ENCODE data around the gene TENM4. TPM values are rescaled to one million over a fixed set of nuclear protein-coding genes. Genes with fewer than 3 reads are reported as not detected.

TENM4 gene
- polyA plus RNA-seq, 1 of the 3 experiments (the other 2 are of a cell fraction), result 16.7 TPM

DNA sequence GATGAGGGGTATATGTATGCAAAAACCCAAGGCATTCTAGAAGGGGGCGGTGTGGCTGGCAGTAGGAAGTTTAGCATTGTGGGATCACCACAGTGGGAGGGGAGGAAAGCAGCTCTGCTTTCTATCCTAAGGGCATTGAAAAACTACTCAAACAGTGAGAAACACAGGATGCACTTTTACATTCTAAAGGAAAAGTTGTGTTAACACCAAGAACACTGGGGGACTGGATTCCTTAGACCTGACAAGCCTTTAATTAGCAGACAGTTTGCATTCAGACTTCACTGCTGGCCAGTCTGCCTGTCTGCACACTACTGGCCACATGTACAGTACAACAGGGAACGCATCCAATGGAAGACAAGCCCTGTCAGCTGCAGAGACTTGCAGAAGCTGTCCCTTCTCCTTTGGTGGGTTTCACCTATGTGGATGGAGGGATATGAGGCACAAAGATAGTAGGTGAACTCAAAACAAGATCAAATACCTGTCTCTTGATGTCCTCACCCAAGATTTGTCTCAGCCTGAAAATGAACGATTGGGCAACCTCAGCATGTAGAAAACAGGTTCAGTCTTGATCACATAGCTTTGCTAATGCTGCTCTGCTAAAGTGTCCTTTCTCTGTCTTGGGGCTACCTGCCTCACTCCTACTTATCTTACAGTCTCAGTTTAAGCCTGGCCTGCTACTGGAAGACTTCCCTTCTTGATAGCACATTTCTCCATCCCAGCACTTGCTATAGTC lies 64.8 kb downstream of the TENM4 start (continued):
- TF ChIP-seq, protein P1, sequence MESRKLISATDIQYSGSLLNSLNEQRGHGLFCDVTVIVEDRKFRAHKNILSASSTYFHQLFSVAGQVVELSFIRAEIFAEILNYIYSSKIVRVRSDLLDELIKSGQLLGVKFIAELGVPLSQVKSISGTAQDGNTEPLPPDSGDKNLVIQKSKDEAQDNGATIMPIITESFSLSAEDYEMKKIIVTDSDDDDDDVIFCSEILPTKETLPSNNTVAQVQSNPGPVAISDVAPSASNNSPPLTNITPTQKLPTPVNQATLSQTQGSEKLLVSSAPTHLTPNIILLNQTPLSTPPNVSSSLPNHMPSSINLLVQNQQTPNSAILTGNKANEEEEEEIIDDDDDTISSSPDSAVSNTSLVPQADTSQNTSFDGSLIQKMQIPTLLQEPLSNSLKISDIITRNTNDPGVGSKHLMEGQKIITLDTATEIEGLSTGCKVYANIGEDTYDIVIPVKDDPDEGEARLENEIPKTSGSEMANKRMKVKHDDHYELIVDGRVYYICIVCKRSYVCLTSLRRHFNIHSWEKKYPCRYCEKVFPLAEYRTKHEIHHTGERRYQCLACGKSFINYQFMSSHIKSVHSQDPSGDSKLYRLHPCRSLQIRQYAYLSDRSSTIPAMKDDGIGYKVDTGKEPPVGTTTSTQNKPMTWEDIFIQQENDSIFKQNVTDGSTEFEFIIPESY (IDR thresholded peaks at IDR 0.05; ENCODE audit: borderline replicate concordance, low read depth), result no peak
- TF ChIP-seq GABPA (IDR thresholded peaks at IDR 0.05; ENCODE audit: low read depth) (no peak), TAF1 (IDR thresholded peaks at IDR 0.05; ENCODE audit: borderline replicate concordance, low read depth, low read length) (no peak), POLR2AphosphoS5 (IDR thresholded peaks at IDR 0.05; ENCODE audit: low read depth, low read length) (no peak), FOXM1 (IDR thresholded peaks at IDR 0.05; ENCODE audit: low read depth) (no peak)
- TF ChIP-seq, protein P2, sequence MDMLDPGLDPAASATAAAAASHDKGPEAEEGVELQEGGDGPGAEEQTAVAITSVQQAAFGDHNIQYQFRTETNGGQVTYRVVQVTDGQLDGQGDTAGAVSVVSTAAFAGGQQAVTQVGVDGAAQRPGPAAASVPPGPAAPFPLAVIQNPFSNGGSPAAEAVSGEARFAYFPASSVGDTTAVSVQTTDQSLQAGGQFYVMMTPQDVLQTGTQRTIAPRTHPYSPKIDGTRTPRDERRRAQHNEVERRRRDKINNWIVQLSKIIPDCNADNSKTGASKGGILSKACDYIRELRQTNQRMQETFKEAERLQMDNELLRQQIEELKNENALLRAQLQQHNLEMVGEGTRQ (IDR thresholded peaks at IDR 0.05; ENCODE audit: borderline replicate concordance, low read depth, low read length), result no peak

DNA sequence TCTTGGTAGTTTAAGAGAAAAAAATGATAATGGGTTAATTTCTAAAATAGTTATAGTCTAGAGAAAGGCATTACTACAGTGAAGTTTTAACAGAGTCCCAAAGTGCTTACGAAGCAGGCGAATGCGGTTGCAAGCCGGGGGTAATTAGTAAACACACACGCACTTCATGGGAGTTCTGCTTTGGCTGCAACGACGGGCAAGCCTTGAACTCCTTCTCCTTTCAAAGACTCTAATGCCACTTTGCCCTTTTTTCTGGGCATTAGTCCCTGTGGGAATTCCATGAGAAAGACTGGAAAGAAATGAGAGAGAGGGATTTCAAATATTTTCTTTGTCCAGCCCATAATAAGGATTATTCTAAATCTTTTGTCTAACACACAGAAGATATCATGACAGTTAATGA lies 66.1 kb downstream of the TENM4 start:
- no peak overlapping the region for H3K9ac ChIP-seq
- no peaks in the 10 kb centered on the region for H3K9me2 ChIP-seq
- H4K20me1 ChIP-seq (ENCODE audit: insufficient read depth), result 0 out of 2 replicates have a peak, but pooled peaks cover 9% of the 10 kb centered on the region
- DNase-seq, result no peak
- POLR2A ChIA-PET, result no interaction called here
- CTCF ChIA-PET, result interaction anchor here (1.4 kb wide), 1 partner anchor 9 kb away, joined by 3 read pairs; no protein-coding TSS in a partner anchor
- H3K4me2 ChIP-seq, result no peak overlapping the region
- H3K9me3 ChIP-seq, result no peaks in the 10 kb centered on the region
- H3K79me2 ChIP-seq (ENCODE audit: insufficient read depth), result 0 out of 2 replicates have a peak, but pooled peaks cover 6% of the 10 kb centered on the region
- no peaks in the 10 kb centered on the region for H3K36me3 ChIP-seq (replicated peaks in 1 of 2; ENCODE audit: control insufficient read depth in 1 of 2, insufficient read depth in 2 of 2, low read length in 1 of 2)
- no peaks in the 10 kb centered on the region for H3K27me3 ChIP-seq (ENCODE audit: insufficient read depth)
- no peaks in the 10 kb centered on the region for H3K4me1 ChIP-seq (ENCODE audit: control insufficient read depth in 1 of 2, insufficient read depth in 2 of 2, low read depth in 1 of 2, low read length in 1 of 2)
- no peak overlapping the region for H3K4me3 ChIP-seq (ENCODE audit: low read depth in 2 of 2, low read length in 1 of 2)
- H3F3A ChIP-seq (replicated peaks; ENCODE audit: insufficient read depth), result peaks cover 11% of the 10 kb centered on the region
- no peak overlapping the region for H2AFZ ChIP-seq (ENCODE audit: low read depth)
- WGBS (ENCODE audit: low lambda C conversion rate), result 90% methylated on average over 7 of the region's 7 CpGs
- no peak overlapping the region for H3K27ac ChIP-seq (ENCODE audit: low read depth in 2 of 2, low read length in 1 of 2)
- no peak for TF ChIP-seq YY1 (IDR thresholded peaks at IDR 0.05; ENCODE audit: low read depth)
- TF ChIP-seq ELF1 (IDR thresholded peaks at IDR 0.05), result no peak
- no peak for TF ChIP-seq GATA2 (CRISPR knock-in tag; IDR thresholded peaks at IDR 0.05)
- TF ChIP-seq JUND (IDR thresholded peaks at IDR 0.05), result no peak
- no peak for TF ChIP-seq CHD2 (IDR thresholded peaks at IDR 0.05; ENCODE audit: low read length, partially characterized antibody)
- TF ChIP-seq, protein P2 (IDR thresholded peaks at IDR 0.05; ENCODE audit: borderline replicate concordance, low read depth, low read length), result no peak
- no peak for TF ChIP-seq SIN3A (IDR thresholded peaks at IDR 0.05; ENCODE audit: borderline replicate concordance, low read depth, low read length)
- no peak for TF ChIP-seq GABPA (IDR thresholded peaks at IDR 0.05; ENCODE audit: low read depth)
- no peak for TF ChIP-seq RAD21 (IDR thresholded peaks at IDR 0.05; ENCODE audit: low read length)
- no peak for TF ChIP-seq RFX5 (IDR thresholded peaks at IDR 0.05; ENCODE audit: low read length)
- TF ChIP-seq, protein P3, sequence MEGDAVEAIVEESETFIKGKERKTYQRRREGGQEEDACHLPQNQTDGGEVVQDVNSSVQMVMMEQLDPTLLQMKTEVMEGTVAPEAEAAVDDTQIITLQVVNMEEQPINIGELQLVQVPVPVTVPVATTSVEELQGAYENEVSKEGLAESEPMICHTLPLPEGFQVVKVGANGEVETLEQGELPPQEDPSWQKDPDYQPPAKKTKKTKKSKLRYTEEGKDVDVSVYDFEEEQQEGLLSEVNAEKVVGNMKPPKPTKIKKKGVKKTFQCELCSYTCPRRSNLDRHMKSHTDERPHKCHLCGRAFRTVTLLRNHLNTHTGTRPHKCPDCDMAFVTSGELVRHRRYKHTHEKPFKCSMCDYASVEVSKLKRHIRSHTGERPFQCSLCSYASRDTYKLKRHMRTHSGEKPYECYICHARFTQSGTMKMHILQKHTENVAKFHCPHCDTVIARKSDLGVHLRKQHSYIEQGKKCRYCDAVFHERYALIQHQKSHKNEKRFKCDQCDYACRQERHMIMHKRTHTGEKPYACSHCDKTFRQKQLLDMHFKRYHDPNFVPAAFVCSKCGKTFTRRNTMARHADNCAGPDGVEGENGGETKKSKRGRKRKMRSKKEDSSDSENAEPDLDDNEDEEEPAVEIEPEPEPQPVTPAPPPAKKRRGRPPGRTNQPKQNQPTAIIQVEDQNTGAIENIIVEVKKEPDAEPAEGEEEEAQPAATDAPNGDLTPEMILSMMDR (IDR thresholded peaks at IDR 0.05), result no peak
- no peak for TF ChIP-seq RCOR1 (IDR thresholded peaks at IDR 0.05; ENCODE audit: low read length)
- TF ChIP-seq, protein P1 (IDR thresholded peaks at IDR 0.05; ENCODE audit: borderline replicate concordance, low read depth), result no peak
- TF ChIP-seq SMC3 (IDR thresholded peaks at IDR 0.05; ENCODE audit: low read depth, low read length), result no peak
- TF ChIP-seq, protein P4, sequence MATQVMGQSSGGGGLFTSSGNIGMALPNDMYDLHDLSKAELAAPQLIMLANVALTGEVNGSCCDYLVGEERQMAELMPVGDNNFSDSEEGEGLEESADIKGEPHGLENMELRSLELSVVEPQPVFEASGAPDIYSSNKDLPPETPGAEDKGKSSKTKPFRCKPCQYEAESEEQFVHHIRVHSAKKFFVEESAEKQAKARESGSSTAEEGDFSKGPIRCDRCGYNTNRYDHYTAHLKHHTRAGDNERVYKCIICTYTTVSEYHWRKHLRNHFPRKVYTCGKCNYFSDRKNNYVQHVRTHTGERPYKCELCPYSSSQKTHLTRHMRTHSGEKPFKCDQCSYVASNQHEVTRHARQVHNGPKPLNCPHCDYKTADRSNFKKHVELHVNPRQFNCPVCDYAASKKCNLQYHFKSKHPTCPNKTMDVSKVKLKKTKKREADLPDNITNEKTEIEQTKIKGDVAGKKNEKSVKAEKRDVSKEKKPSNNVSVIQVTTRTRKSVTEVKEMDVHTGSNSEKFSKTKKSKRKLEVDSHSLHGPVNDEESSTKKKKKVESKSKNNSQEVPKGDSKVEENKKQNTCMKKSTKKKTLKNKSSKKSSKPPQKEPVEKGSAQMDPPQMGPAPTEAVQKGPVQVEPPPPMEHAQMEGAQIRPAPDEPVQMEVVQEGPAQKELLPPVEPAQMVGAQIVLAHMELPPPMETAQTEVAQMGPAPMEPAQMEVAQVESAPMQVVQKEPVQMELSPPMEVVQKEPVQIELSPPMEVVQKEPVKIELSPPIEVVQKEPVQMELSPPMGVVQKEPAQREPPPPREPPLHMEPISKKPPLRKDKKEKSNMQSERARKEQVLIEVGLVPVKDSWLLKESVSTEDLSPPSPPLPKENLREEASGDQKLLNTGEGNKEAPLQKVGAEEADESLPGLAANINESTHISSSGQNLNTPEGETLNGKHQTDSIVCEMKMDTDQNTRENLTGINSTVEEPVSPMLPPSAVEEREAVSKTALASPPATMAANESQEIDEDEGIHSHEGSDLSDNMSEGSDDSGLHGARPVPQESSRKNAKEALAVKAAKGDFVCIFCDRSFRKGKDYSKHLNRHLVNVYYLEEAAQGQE (IDR thresholded peaks at IDR 0.05; ENCODE audit: low read depth, low read length), result no peak
- TF ChIP-seq TEAD4 (IDR thresholded peaks at IDR 0.05; ENCODE audit: borderline replicate concordance, insufficient read depth), result no peak

Measured in SK-N-SH (cell line).